AG08395 (cell line): ENCODE data around the gene SUSD2.
"Not testable (repeated sequence)": the region's sequence is repeated elsewhere in the genome, so short reads cannot be mapped to it uniquely, and the experiment has no call there.

Experiments used
- DNase-seq: peaks from one replicate; pipeline ENCODE4 v3.0.0; 2012; ENCODE audit warnings: mixed read lengths, low spot score

Gene SUSD2

GRCh38 chr22:24214467-24215285 is 33.4 kb downstream of the SUSD2 start:
- DNase-seq: no peak

DNA sequence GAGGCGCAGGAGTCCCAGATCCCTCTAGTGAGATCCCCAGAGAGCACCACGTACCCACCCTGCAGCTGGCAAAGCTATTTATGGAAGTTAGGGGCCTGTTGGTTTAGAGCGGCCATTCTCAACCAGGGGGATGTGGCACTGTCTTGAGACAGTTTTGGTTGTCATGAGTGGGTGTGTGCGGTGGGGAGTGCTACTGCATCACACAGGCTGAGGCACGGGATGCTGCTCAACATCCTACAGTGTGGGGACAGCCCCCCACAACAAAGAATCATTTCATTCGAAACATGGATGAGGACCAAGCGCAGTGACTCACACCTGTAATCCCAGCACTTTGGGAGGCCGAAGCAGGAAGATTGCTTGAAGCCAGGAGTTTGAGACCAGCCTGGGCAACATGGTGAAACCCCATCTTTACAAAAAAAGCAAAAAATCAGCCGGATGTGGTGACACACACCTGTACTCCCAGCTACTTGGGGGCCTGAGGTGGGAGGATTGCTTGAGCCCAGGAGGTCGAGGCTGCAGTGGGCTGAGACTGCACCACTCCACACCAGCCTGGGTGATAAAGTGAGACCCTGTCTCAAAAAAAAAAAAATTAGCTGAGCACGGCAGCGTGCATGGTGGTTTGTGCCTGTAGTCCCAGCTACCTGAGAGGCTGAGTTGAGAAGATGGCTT is 35.4 kb downstream of the SUSD2 start:
- no peak for DNase-seq

DNA sequence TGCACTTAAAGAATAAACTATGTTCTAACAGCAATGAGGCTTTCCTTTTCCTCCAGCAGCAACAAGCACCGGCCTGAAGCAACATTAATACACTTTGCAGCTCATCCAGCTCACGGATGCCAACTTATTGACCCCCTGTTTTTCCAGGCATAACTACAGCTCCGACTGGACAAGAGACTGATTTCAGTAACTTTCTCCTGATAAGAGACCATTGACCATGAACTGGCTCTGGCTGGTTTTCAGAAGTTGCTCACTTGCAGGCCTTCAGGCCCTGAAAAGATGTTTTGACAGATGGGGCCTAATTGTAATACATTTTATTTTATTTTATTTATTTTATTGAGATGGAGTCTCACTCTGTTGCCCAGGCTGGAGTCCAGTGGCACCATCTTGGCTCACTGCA is 36.1 kb downstream of the SUSD2 start:
- no peak for DNase-seq

DNA sequence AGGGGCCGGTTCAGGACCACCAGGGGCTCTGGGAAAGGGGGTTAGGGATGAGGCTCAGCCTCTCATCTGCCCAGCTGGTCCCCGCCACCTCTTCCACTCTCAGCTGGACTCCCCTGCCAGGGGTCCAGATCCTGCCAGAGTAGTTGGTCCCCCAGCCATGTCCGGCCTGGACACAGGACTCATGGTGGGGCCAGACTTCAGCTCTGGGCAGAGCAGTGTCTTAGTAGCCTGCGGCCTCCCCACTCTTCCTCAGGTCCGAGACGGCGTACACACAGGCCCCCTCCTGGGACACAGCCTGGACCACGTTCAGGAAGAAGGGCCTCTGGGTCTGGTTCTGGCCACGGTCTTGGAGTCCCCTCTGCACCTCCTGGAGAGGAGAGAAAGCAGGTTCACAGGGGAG is 38.5 kb downstream of the SUSD2 start:
- no peak for DNase-seq

GRCh38 chr22:24224468-24224867 is 43.2 kb downstream of the SUSD2 start:
- no peak for DNase-seq

GRCh38 chr22:24225044-24225601 is 43.8 kb downstream of the SUSD2 start:
- DNase-seq: no peak

DNA sequence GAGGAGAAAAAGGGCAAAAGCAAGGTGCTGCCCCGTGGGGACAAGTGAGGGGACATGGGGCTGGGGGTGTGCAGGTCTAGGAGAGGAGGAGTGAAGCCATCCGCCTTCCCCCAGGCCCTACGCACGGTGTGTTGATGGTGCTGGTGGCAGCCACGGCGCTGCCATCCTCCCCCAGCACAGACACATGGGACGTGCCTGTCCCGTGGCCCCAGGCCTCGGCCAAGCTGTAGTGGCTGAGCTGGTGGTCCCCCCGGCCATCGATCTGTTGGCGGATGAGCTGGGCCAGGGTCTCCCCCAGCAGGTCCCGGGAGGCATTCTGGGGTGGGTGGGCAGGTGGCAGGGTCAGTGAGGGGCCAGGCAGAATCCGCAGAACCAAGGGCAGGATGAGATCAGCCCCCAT is 44.7 kb downstream of the SUSD2 start:
- DNase-seq: no peak

GRCh38 chr22:24230911-24231656 is 49.8 kb downstream of the SUSD2 start:
- no peak for DNase-seq

DNA sequence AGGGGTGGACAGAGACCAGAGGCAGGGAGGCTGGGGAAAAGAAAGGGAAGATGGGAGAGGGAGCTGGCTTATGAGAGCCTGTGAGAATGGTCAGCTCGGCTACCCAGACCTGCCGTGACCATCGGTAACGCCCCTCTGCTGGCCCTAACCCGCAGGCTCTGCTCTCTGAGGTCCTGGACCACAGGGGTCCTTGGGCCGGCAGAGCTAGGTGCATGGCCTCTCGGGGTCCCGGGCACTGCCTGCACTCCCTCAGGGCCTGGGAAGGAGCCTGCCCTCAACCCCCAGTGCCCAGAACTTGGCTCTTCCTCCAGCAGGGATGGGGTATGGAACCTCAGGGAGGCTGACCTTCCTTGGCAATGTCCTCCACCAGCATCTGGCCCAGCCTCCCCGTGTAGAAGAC is 50.4 kb downstream of the SUSD2 start:
- no peak for DNase-seq

- no peak for DNase-seq
These were observed 50.8 kb downstream of the SUSD2 start for GRCh38 chr22:24232124-24232523.

DNA sequence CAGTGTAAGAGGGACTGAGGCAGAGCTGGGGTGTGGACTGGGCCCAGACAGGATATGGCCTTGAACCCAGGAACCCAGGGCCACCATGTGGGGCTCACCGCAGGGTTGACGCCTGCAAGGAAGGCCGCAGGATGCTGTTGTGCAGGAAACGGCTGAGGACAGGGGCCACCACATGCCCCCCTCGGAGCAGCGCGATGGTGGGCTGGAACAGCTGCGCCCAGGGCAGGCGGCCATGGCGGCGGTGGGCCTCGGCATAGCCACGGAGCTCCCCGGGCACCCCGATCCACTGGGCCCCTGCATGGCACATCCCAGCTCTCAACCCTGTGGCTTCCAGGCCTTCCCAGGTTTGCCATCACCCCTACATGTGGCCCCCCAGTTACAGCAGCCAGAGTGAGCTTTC is 51.4 kb downstream of the SUSD2 start:
- no peak for DNase-seq

GRCh38 chr22:24233235-24233634 is 51.9 kb downstream of the SUSD2 start:
- no peak for DNase-seq

GRCh38 chr22:24233816-24234215 is 52.5 kb downstream of the SUSD2 start:
- DNase-seq: no peak

DNA sequence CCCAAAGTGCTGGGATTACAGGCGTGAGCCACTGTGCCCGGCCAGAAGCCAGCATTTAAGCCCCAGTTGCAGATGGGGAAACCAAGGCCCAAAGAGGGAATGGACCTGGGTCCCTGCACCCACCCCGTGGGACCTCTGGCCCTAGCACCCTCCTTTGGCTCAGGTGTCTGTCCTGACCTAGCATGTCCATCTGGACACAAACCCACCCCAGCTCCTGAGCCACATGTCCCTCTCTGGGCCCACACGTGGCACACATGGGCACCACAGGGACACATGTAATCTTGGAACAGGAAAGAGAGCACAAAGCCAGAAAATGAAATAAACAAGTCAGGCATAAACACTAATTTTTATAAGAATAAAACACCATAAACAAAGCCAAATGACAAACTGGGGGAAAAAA is 54.0 kb downstream of the SUSD2 start:
- no peak for DNase-seq

GRCh38 chr22:24236656-24237055 is 55.4 kb downstream of the SUSD2 start:
- DNase-seq: no peak

- not testable (repeated sequence) for DNase-seq
These were observed 56.9 kb downstream of the SUSD2 start for GRCh38 chr22:24238101-24238694.
